ENCODE measurements around the gene FUT8. TPM values are rescaled to one million over a fixed set of nuclear protein-coding genes. Genes with fewer than 3 reads are reported as not detected.

FUT8 gene
- total RNA-seq, 1 donor from 2014 or later = 10.1 TPM

GRCh38 chr14:65495196-65495595 is 82.7 kb downstream of the FUT8 start:
- no peak for ATAC-seq

GRCh38 chr14:65496178-65496993 is 83.9 kb downstream of the FUT8 start:
- no peak for ATAC-seq

GRCh38 chr14:65499138-65499537 is 86.6 kb downstream of the FUT8 start:
- no peak for ATAC-seq

- ATAC-seq = no peak
Measured at GRCh38 chr14:65500075-65500474, 87.5 kb downstream of the FUT8 start.

GRCh38 chr14:65501328-65501727 is 88.8 kb downstream of the FUT8 start:
- no peak for ATAC-seq

- no peak for ATAC-seq
Measured at GRCh38 chr14:65502676-65503124, 90.2 kb downstream of the FUT8 start.

- no peak for ATAC-seq
Measured at GRCh38 chr14:65503771-65504170, 91.2 kb downstream of the FUT8 start.

- ATAC-seq = no peak
Measured at GRCh38 chr14:65506801-65507200, 94.3 kb downstream of the FUT8 start.

- ATAC-seq = no peak
Measured at GRCh38 chr14:65509842-65510241, 97.3 kb downstream of the FUT8 start.

- no peak for ATAC-seq
Measured at GRCh38 chr14:65513671-65514070, 101.1 kb downstream of the FUT8 start.

GRCh38 chr14:65517635-65518542 is 105.4 kb downstream of the FUT8 start:
- no peak for ATAC-seq

- ATAC-seq = no peak
Measured at GRCh38 chr14:65528069-65528468, 115.5 kb downstream of the FUT8 start.

GRCh38 chr14:65531148-65531547 is 118.6 kb downstream of the FUT8 start:
- no peak for ATAC-seq

- ATAC-seq = no peak
Measured at GRCh38 chr14:65533736-65534404, 121.3 kb downstream of the FUT8 start.

GRCh38 chr14:65536781-65537423 is 124.4 kb downstream of the FUT8 start:
- ATAC-seq = no peak

- ATAC-seq = no peak
Measured at GRCh38 chr14:65548878-65549277, 136.3 kb downstream of the FUT8 start.

- no peak for ATAC-seq
Measured at GRCh38 chr14:65549429-65549828, 136.9 kb downstream of the FUT8 start.

- ATAC-seq = no peak
Measured at GRCh38 chr14:65550779-65551643, 138.5 kb downstream of the FUT8 start.

- no peak for ATAC-seq
Measured at GRCh38 chr14:65552724-65553123, 140.2 kb downstream of the FUT8 start.

- ATAC-seq = no peak
Measured at GRCh38 chr14:65554837-65555236, 142.3 kb downstream of the FUT8 start.

GRCh38 chr14:65555358-65555757 is 142.8 kb downstream of the FUT8 start:
- no peak for ATAC-seq
